ENCODE data around the gene PLOD3. TPM values are rescaled to one million over a fixed set of nuclear protein-coding genes. Genes with fewer than 3 reads are reported as not detected.
A peak's percentile ranks its signal among the peaks of the same experiment; 100 is the strongest.
"Not testable (repeated sequence)": the region's sequence is repeated elsewhere in the genome, so short reads cannot be mapped to it uniquely, and the experiment has no call there.

Gene PLOD3
- 18.0 and 38.1 TPM in 2 replicates for total RNA-seq (2014; rRNA removed; shearing (Covaris generic))

GRCh38 chr7:101217388-101218235, at the start of gene PLOD3, which contains the start of gene ZNHIT1:
Gene PLOD3, minus strand, starts transcription at chr7:101217581. Its CDS starts 307 bp downstream, at chr7:101217274.
Gene ZNHIT1, plus strand, starts transcription at chr7:101218165. Its CDS starts 31 bp downstream, at chr7:101218196.
- peak; percentile 98 for DNase-seq (ENCODE audit: low spot score)
- in situ Hi-C loops (cut with HindIII; ENCODE audit: low sequenced_read_pairs): no loop called here

GRCh38 chr7:101265622-101266516, 48.5 kb upstream of the PLOD3 start:
- in situ Hi-C loops (cut with HindIII; ENCODE audit: low sequenced_read_pairs): no loop called here
- DNase-seq (ENCODE audit: low spot score): no peak

GRCh38 chr7:101264102-101264706, 46.8 kb upstream of the PLOD3 start:
- in situ Hi-C loops (cut with HindIII; ENCODE audit: low sequenced_read_pairs); DNase-seq (ENCODE audit: low spot score): not testable (repeated sequence)

GRCh38 chr7:101258243-101258731, 40.9 kb upstream of the PLOD3 start:
- in situ Hi-C loops (cut with HindIII; ENCODE audit: low sequenced_read_pairs): no loop called here
- DNase-seq (ENCODE audit: low spot score): no peak

- in situ Hi-C loops (cut with HindIII; ENCODE audit: low sequenced_read_pairs): no loop called here
- DNase-seq (ENCODE audit: low spot score): no peak
Observed at GRCh38 chr7:101255796-101256195, 38.4 kb upstream of the PLOD3 start.

- DNase-seq (ENCODE audit: low spot score); in situ Hi-C loops (cut with HindIII; ENCODE audit: low sequenced_read_pairs): not testable (repeated sequence)
Observed at GRCh38 chr7:101253199-101253598, 35.8 kb upstream of the PLOD3 start.

- peak; percentile 97 for DNase-seq (ENCODE audit: low spot score)
- in situ Hi-C loops (cut with HindIII; ENCODE audit: low sequenced_read_pairs): no loop called here
Observed at GRCh38 chr7:101251871-101252659, 34.7 kb upstream of the PLOD3 start.

- no peak for DNase-seq (ENCODE audit: low spot score)
- in situ Hi-C loops (cut with HindIII; ENCODE audit: low sequenced_read_pairs): no loop called here
Observed at GRCh38 chr7:101250324-101250723, 32.9 kb upstream of the PLOD3 start.

GRCh38 chr7:101248276-101248675, 30.9 kb upstream of the PLOD3 start:
- no peak for DNase-seq (ENCODE audit: low spot score)
- in situ Hi-C loops (cut with HindIII; ENCODE audit: low sequenced_read_pairs): no loop called here

GRCh38 chr7:101245147-101245668, 27.8 kb upstream of the PLOD3 start:
- no peak for DNase-seq (ENCODE audit: low spot score)
- in situ Hi-C loops (cut with HindIII; ENCODE audit: low sequenced_read_pairs): no loop called here

- in situ Hi-C loops (cut with HindIII; ENCODE audit: low sequenced_read_pairs): no loop called here
- peak; percentile 96 for DNase-seq (ENCODE audit: low spot score)
Observed at GRCh38 chr7:101244375-101245146, 27.2 kb upstream of the PLOD3 start, which contains the start of gene FIS1. Gene FIS1, minus strand, starts transcription at chr7:101245081. Its CDS starts 77 bp downstream, at chr7:101245004.

GRCh38 chr7:101243646-101244374, 26.4 kb upstream of the PLOD3 start:
- in situ Hi-C loops (cut with HindIII; ENCODE audit: low sequenced_read_pairs): no loop called here
- DNase-seq (ENCODE audit: low spot score): no peak

GRCh38 chr7:101241443-101242349, 24.3 kb upstream of the PLOD3 start:
- in situ Hi-C loops (cut with HindIII; ENCODE audit: low sequenced_read_pairs): no loop called here
- no peak for DNase-seq (ENCODE audit: low spot score)

GRCh38 chr7:101241015-101241363, 23.6 kb upstream of the PLOD3 start:
- in situ Hi-C loops (cut with HindIII; ENCODE audit: low sequenced_read_pairs): no loop called here
- DNase-seq (ENCODE audit: low spot score): no peak

GRCh38 chr7:101240226-101241014, 23.0 kb upstream of the PLOD3 start:
- no peak for DNase-seq (ENCODE audit: low spot score)
- in situ Hi-C loops (cut with HindIII; ENCODE audit: low sequenced_read_pairs): no loop called here

GRCh38 chr7:101239951-101240220, 22.5 kb upstream of the PLOD3 start:
- in situ Hi-C loops (cut with HindIII; ENCODE audit: low sequenced_read_pairs): no loop called here
- DNase-seq (ENCODE audit: low spot score): no peak
